ENCODE results near the gene NEK6.

NEK6 gene

GRCh38 chr9:124281931-124282371 is 24.2 kb downstream of the NEK6 start:
- DNase-seq: no peak

GRCh38 chr9:124282442-124283227 is 24.9 kb downstream of the NEK6 start:
- no peak for DNase-seq

- no peak for DNase-seq
Observed at GRCh38 chr9:124283228-124283814, 25.6 kb downstream of the NEK6 start.

GRCh38 chr9:124284237-124284831 is 26.6 kb downstream of the NEK6 start:
- no peak for DNase-seq

- DNase-seq: no peak
Observed at GRCh38 chr9:124284940-124285441, 27.2 kb downstream of the NEK6 start.

GRCh38 chr9:124285490-124285889 is 27.7 kb downstream of the NEK6 start:
- DNase-seq: no peak

- no peak for DNase-seq
Observed at GRCh38 chr9:124285903-124286291, 28.1 kb downstream of the NEK6 start.

- peak in 1 of 3 experiments; percentile 22 for DNase-seq
Observed at GRCh38 chr9:124286292-124286931, 28.7 kb downstream of the NEK6 start.

- DNase-seq: peak in 1 of 3 experiments; percentile 29
Observed at GRCh38 chr9:124290053-124290591, 32.4 kb downstream of the NEK6 start.

GRCh38 chr9:124290743-124291554 is 33.2 kb downstream of the NEK6 start:
- no peak for DNase-seq

- no peak for DNase-seq
Observed at GRCh38 chr9:124291801-124292396, 34.1 kb downstream of the NEK6 start.

GRCh38 chr9:124292696-124293593 is 35.2 kb downstream of the NEK6 start:
- DNase-seq: no peak

GRCh38 chr9:124293718-124294506 is 36.2 kb downstream of the NEK6 start:
- DNase-seq: no peak

- DNase-seq: no peak
Observed at GRCh38 chr9:124295159-124295794, 37.5 kb downstream of the NEK6 start.

GRCh38 chr9:124296094-124296493 is 38.3 kb downstream of the NEK6 start:
- no peak for DNase-seq

GRCh38 chr9:124296796-124297550 is 39.2 kb downstream of the NEK6 start:
- DNase-seq: no peak

- DNase-seq: no peak
Observed at GRCh38 chr9:124297551-124297901, 39.8 kb downstream of the NEK6 start.

GRCh38 chr9:124297915-124298645 is 40.3 kb downstream of the NEK6 start:
- DNase-seq: no peak

Data from NCI-H1417 (cell line).